ENCODE data around the gene GRIN2C. TPM values are rescaled to one million over a fixed set of nuclear protein-coding genes. Genes with fewer than 3 reads are reported as not detected.

The GRIN2C gene
- total RNA-seq, 1 experiment from 2014 or later = 0.44 TPM

- no peak overlapping the region for H3T11ph ChIP-seq (ENCODE audit: low read length)
- H3K27ac ChIP-seq (ENCODE audit: insufficient read length, low read depth, low read length) = no peak overlapping the region
- H3K4me1 ChIP-seq (ENCODE audit: insufficient read depth, low read length) = no peaks in the 10 kb centered on the region
- DNase-seq = no peak
- H2AFZ ChIP-seq (ENCODE audit: low read length) = no peak overlapping the region
- no peaks in the 10 kb centered on the region for H3K79me2 ChIP-seq (ENCODE audit: insufficient read depth, low read length)
- H2BK12ac ChIP-seq (ENCODE audit: insufficient read length, low read depth, low read length) = no peak overlapping the region
- no CpG with 5 or more reads among the region's 4 CpGs for WGBS (ENCODE audit: extremely low coverage, insufficient read length, low lambda C conversion rate)
- H3K14ac ChIP-seq (ENCODE audit: insufficient read depth, low read length) = no peak overlapping the region
- no peak overlapping the region for H3K4ac ChIP-seq (ENCODE audit: low read depth, low read length)
- no peaks in the 10 kb centered on the region for H3K9me3 ChIP-seq (ENCODE audit: control insufficient read depth, low read depth, low read length)
- TF ChIP-seq, protein P1, sequence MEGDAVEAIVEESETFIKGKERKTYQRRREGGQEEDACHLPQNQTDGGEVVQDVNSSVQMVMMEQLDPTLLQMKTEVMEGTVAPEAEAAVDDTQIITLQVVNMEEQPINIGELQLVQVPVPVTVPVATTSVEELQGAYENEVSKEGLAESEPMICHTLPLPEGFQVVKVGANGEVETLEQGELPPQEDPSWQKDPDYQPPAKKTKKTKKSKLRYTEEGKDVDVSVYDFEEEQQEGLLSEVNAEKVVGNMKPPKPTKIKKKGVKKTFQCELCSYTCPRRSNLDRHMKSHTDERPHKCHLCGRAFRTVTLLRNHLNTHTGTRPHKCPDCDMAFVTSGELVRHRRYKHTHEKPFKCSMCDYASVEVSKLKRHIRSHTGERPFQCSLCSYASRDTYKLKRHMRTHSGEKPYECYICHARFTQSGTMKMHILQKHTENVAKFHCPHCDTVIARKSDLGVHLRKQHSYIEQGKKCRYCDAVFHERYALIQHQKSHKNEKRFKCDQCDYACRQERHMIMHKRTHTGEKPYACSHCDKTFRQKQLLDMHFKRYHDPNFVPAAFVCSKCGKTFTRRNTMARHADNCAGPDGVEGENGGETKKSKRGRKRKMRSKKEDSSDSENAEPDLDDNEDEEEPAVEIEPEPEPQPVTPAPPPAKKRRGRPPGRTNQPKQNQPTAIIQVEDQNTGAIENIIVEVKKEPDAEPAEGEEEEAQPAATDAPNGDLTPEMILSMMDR (conservative IDR thresholded peaks at IDR 0.05) = no peak
- no peak overlapping the region for H2BK20ac ChIP-seq (ENCODE audit: low read depth, low read length, poor library complexity, severe bottlenecking)
- no peak overlapping the region for H3K56ac ChIP-seq (ENCODE audit: insufficient read length, low read depth, low read length)
- peaks cover 93% of the 10 kb centered on the region for H3K27me3 Mint-ChIP-seq (ENCODE audit: low read depth)
- no peak overlapping the region for H2BK120ac ChIP-seq (ENCODE audit: low read depth, low read length, poor library complexity, severe bottlenecking)
- H2AK5ac ChIP-seq (ENCODE audit: insufficient read length, low read length) = no peak overlapping the region
- H3K9me3 Mint-ChIP-seq = no peaks in the 10 kb centered on the region
- H3K9ac ChIP-seq (ENCODE audit: extremely low read depth, insufficient read length, low read length) = no peak overlapping the region
- no peak overlapping the region for H3K4me2 ChIP-seq (ENCODE audit: insufficient read depth, insufficient read length, low read length)
- H3K18ac ChIP-seq (ENCODE audit: insufficient read length, low read depth, low read length) = no peak overlapping the region
- no peaks in the 10 kb centered on the region for H4K20me1 ChIP-seq (ENCODE audit: control insufficient read depth, insufficient read depth, insufficient read length)
- H3K27me3 ChIP-seq (ENCODE audit: insufficient read depth, low read length) = peaks cover 54% of the 10 kb centered on the region
- no peak overlapping the region for H3K27ac Mint-ChIP-seq
- H3K23ac ChIP-seq (ENCODE audit: insufficient read length, low read depth, low read length) = no peak overlapping the region
- H2BK15ac ChIP-seq (ENCODE audit: low read depth, low read length) = no peak overlapping the region
- no peak overlapping the region for H4K5ac ChIP-seq (ENCODE audit: insufficient read length, low read depth, low read length)
- no peaks in the 10 kb centered on the region for H3K36me3 Mint-ChIP-seq (ENCODE audit: insufficient read depth in 1 of 3, low read depth in 3 of 3)
- H3K23me2 ChIP-seq (ENCODE audit: insufficient read length, low read depth, low read length, poor library complexity, severe bottlenecking) = peaks cover 17% of the 10 kb centered on the region
- H3K4me1 Mint-ChIP-seq = peaks cover 11 to 17% of the 10 kb centered on the region in 2 experiments
- no peaks in the 10 kb centered on the region for H3K79me1 ChIP-seq (ENCODE audit: insufficient read depth, low read depth, low read length, poor library complexity, severe bottlenecking)
- no peak overlapping the region for H4K91ac ChIP-seq (ENCODE audit: insufficient read length, low read depth, low read length)
- H3K4me3 Mint-ChIP-seq = no peak overlapping the region
- no peak overlapping the region for H2BK5ac ChIP-seq (ENCODE audit: insufficient read length, low read length)
- H4K8ac ChIP-seq (replicated peaks; ENCODE audit: insufficient read length, low read depth, low read length) = no peak overlapping the region
Observed at GRCh38 chr17:74855323-74855722, 4.4 kb downstream of the GRIN2C start.

Measured in H9 (cell line).